ENCODE data around the gene PCTP.
A peak's percentile ranks its signal among the peaks of the same experiment; 100 is the strongest.

Gene PCTP

GRCh38 chr17:55737976-55738501 lies 12.8 kb upstream of the PCTP start:
- H3K4me2 ChIP-seq (ENCODE audit: low read length, poor library complexity, severe bottlenecking) = no peak overlapping the region
- H3K4me1 ChIP-seq (ENCODE audit: control insufficient read depth, insufficient read depth, low read depth, low read length) = no peaks in the 10 kb centered on the region
- H3K9me3 ChIP-seq (ENCODE audit: control insufficient read depth, low read length) = no peaks in the 10 kb centered on the region
- no peaks in the 10 kb centered on the region for H3K27me3 ChIP-seq (ENCODE audit: control insufficient read depth in 1 of 2, insufficient read depth in 1 of 2, low read length in 2 of 2)
- no peaks in the 10 kb centered on the region for H3K36me3 ChIP-seq (ENCODE audit: control insufficient read depth in 1 of 2, insufficient read depth in 2 of 2, low read depth in 1 of 2, low read length in 2 of 2)
- no peak overlapping the region for H4K91ac ChIP-seq (ENCODE audit: low read length)
- H2AK5ac ChIP-seq (ENCODE audit: low read length, severe bottlenecking) = no peak overlapping the region
- no peak overlapping the region for H2BK15ac ChIP-seq (ENCODE audit: low read depth, poor library complexity, severe bottlenecking)
- DNase-seq = no peak
- 85% methylated on average over 4 of the region's 4 CpGs for WGBS
- no peak overlapping the region for H3K27ac ChIP-seq (ENCODE audit: low read length, poor library complexity, severe bottlenecking)
- H3K4ac ChIP-seq (ENCODE audit: low read depth in 1 of 2, low read length in 2 of 2) = peak overlapping the region in 1 of 2 experiments; percentile 58
- no peak overlapping the region for H3K23ac ChIP-seq (ENCODE audit: low read length in 2 of 2)
- no peaks in the 10 kb centered on the region for H3K79me1 ChIP-seq (replicated peaks; ENCODE audit: low read length, poor library complexity, severe bottlenecking)
- no peak overlapping the region for H2BK12ac ChIP-seq (ENCODE audit: low read length in 2 of 2)
- no peak overlapping the region for H3K18ac ChIP-seq (ENCODE audit: low read depth in 1 of 2, low read length in 2 of 2)
- H3K9ac ChIP-seq (ENCODE audit: low read length) = no peak overlapping the region
- H2BK5ac ChIP-seq (ENCODE audit: low read depth, low read length, poor library complexity, severe bottlenecking) = no peak overlapping the region
- no peak overlapping the region for H2BK120ac ChIP-seq (ENCODE audit: low read depth, low read length)
- H3K4me3 ChIP-seq (ENCODE audit: insufficient read depth in 1 of 2, low read depth in 1 of 2, low read length in 2 of 2) = no peak overlapping the region
- no peak overlapping the region for H3K14ac ChIP-seq (ENCODE audit: low read length in 2 of 2)
- H4K8ac ChIP-seq (ENCODE audit: low read length) = no peak overlapping the region
- no peak overlapping the region for H2AFZ ChIP-seq (ENCODE audit: low read depth, low read length)

GRCh38 chr17:55740511-55741355 lies 10.1 kb upstream of the PCTP start:
- no peak overlapping the region for H3K4ac ChIP-seq (ENCODE audit: low read depth in 1 of 2, low read length in 2 of 2)
- WGBS = 94% methylated on average over 10 of the region's 10 CpGs
- H3K36me3 ChIP-seq (ENCODE audit: control insufficient read depth in 1 of 2, insufficient read depth in 2 of 2, low read depth in 1 of 2, low read length in 2 of 2) = no peaks in the 10 kb centered on the region

GRCh38 chr17:55741356-55741700 lies 9.5 kb upstream of the PCTP start:
- Histone ChIP-seq H3K4ac (ENCODE audit: low read depth in 1 of 2, low read length in 2 of 2) (no peak overlapping the region), H3K9me3 (ENCODE audit: control insufficient read depth, low read length) (no peaks in the 10 kb centered on the region), H4K8ac (ENCODE audit: low read length) (no peak overlapping the region), H3K27me3 (ENCODE audit: control insufficient read depth in 1 of 2, insufficient read depth in 1 of 2, low read length in 2 of 2) (no peaks in the 10 kb centered on the region), H2AFZ (ENCODE audit: low read depth, low read length) (no peak overlapping the region), H3K14ac (ENCODE audit: low read length in 2 of 2) (no peak overlapping the region), H3K27ac (ENCODE audit: low read length, poor library complexity, severe bottlenecking) (no peak overlapping the region), H3K79me1 (replicated peaks; ENCODE audit: low read length, poor library complexity, severe bottlenecking) (no peaks in the 10 kb centered on the region), H3K4me1 (ENCODE audit: control insufficient read depth, insufficient read depth, low read depth, low read length) (no peaks in the 10 kb centered on the region), H2BK15ac (ENCODE audit: low read depth, poor library complexity, severe bottlenecking) (no peak overlapping the region), H3K23ac (ENCODE audit: low read length in 2 of 2) (no peak overlapping the region), H2BK12ac (ENCODE audit: low read length in 2 of 2) (no peak overlapping the region), H2AK5ac (ENCODE audit: low read length, severe bottlenecking) (no peak overlapping the region), H3K9ac (ENCODE audit: low read length) (no peak overlapping the region), H3K4me2 (ENCODE audit: low read length, poor library complexity, severe bottlenecking) (no peak overlapping the region), H4K91ac (ENCODE audit: low read length) (no peak overlapping the region), H3K4me3 (ENCODE audit: insufficient read depth in 1 of 2, low read depth in 1 of 2, low read length in 2 of 2) (no peak overlapping the region), H2BK120ac (ENCODE audit: low read depth, low read length) (no peak overlapping the region), H3K36me3 (ENCODE audit: control insufficient read depth in 1 of 2, insufficient read depth in 2 of 2, low read depth in 1 of 2, low read length in 2 of 2) (no peaks in the 10 kb centered on the region), H2BK5ac (ENCODE audit: low read depth, low read length, poor library complexity, severe bottlenecking) (no peak overlapping the region), H3K18ac (ENCODE audit: low read depth in 1 of 2, low read length in 2 of 2) (no peak overlapping the region)
- no peak for DNase-seq
- WGBS = no CpG with 5 or more reads among the region's 3 CpGs

More at GRCh38 chr17:55740511-55741355, 10.1 kb upstream of the PCTP start:
- H2BK5ac ChIP-seq (ENCODE audit: low read depth, low read length, poor library complexity, severe bottlenecking) = no peak overlapping the region
- no peak overlapping the region for H4K8ac ChIP-seq (ENCODE audit: low read length)
- peak overlapping the region in 1 of 2 experiments; percentile 31 for H2BK12ac ChIP-seq (ENCODE audit: low read length in 2 of 2)
- H3K27me3 ChIP-seq (ENCODE audit: control insufficient read depth in 1 of 2, insufficient read depth in 1 of 2, low read length in 2 of 2) = no peaks in the 10 kb centered on the region
- no peaks in the 10 kb centered on the region for H3K4me1 ChIP-seq (ENCODE audit: control insufficient read depth, insufficient read depth, low read depth, low read length)
- no peak overlapping the region for H2BK15ac ChIP-seq (ENCODE audit: low read depth, poor library complexity, severe bottlenecking)
- no peak overlapping the region for H3K14ac ChIP-seq (ENCODE audit: low read length in 2 of 2)
- H3K9ac ChIP-seq (ENCODE audit: low read length) = no peak overlapping the region
- no peak for DNase-seq
- no peak overlapping the region for H3K4me3 ChIP-seq (ENCODE audit: insufficient read depth in 1 of 2, low read depth in 1 of 2, low read length in 2 of 2)
- H3K18ac ChIP-seq (ENCODE audit: low read depth in 1 of 2, low read length in 2 of 2) = no peak overlapping the region
- no peak overlapping the region for H3K23ac ChIP-seq (ENCODE audit: low read length in 2 of 2)
- H2BK120ac ChIP-seq (ENCODE audit: low read depth, low read length) = no peak overlapping the region
- no peak overlapping the region for H2AK5ac ChIP-seq (ENCODE audit: low read length, severe bottlenecking)
- H3K4me2 ChIP-seq (ENCODE audit: low read length, poor library complexity, severe bottlenecking) = no peak overlapping the region
- no peak overlapping the region for H4K91ac ChIP-seq (ENCODE audit: low read length)
- H3K79me1 ChIP-seq (replicated peaks; ENCODE audit: low read length, poor library complexity, severe bottlenecking) = no peaks in the 10 kb centered on the region
- H3K27ac ChIP-seq (ENCODE audit: low read length, poor library complexity, severe bottlenecking) = no peak overlapping the region
- no peaks in the 10 kb centered on the region for H3K9me3 ChIP-seq (ENCODE audit: control insufficient read depth, low read length)
- no peak overlapping the region for H2AFZ ChIP-seq (ENCODE audit: low read depth, low read length)

- Histone ChIP-seq H2AFZ (ENCODE audit: low read depth, low read length) (no peak overlapping the region), H3K14ac (ENCODE audit: low read length in 2 of 2) (peak overlapping the region in 1 of 2 experiments; percentile 60), H3K4me3 (ENCODE audit: insufficient read depth in 1 of 2, low read depth in 1 of 2, low read length in 2 of 2) (no peak overlapping the region), H3K18ac (ENCODE audit: low read depth in 1 of 2, low read length in 2 of 2) (no peak overlapping the region), H3K36me3 (ENCODE audit: control insufficient read depth in 1 of 2, insufficient read depth in 2 of 2, low read depth in 1 of 2, low read length in 2 of 2) (no peaks in the 10 kb centered on the region), H3K4ac (ENCODE audit: low read depth in 1 of 2, low read length in 2 of 2) (no peak overlapping the region), H2BK15ac (ENCODE audit: low read depth, poor library complexity, severe bottlenecking) (no peak overlapping the region), H4K91ac (ENCODE audit: low read length) (no peak overlapping the region), H4K8ac (ENCODE audit: low read length) (no peak overlapping the region), H3K9ac (ENCODE audit: low read length) (no peak overlapping the region), H3K23ac (ENCODE audit: low read length in 2 of 2) (no peak overlapping the region), H2AK5ac (ENCODE audit: low read length, severe bottlenecking) (no peak overlapping the region), H3K27ac (ENCODE audit: low read length, poor library complexity, severe bottlenecking) (no peak overlapping the region), H3K4me1 (ENCODE audit: control insufficient read depth, insufficient read depth, low read depth, low read length) (no peaks in the 10 kb centered on the region), H2BK120ac (ENCODE audit: low read depth, low read length) (no peak overlapping the region), H3K4me2 (ENCODE audit: low read length, poor library complexity, severe bottlenecking) (no peak overlapping the region), H3K79me1 (replicated peaks; ENCODE audit: low read length, poor library complexity, severe bottlenecking) (no peaks in the 10 kb centered on the region), H3K27me3 (ENCODE audit: control insufficient read depth in 1 of 2, insufficient read depth in 1 of 2, low read length in 2 of 2) (no peaks in the 10 kb centered on the region), H2BK5ac (ENCODE audit: low read depth, low read length, poor library complexity, severe bottlenecking) (no peak overlapping the region), H3K9me3 (ENCODE audit: control insufficient read depth, low read length) (no peaks in the 10 kb centered on the region), H2BK12ac (ENCODE audit: low read length in 2 of 2) (no peak overlapping the region)
- WGBS = 95% methylated on average over 8 of the region's 12 CpGs
- no peak for DNase-seq
These were observed 8.4 kb upstream of the PCTP start for GRCh38 chr17:55742272-55743102.

Measured in mesenchymal stem cell (in vitro differentiated cells and primary cell).